H7 (cell line): ENCODE data around the gene EIF5A. TPM values are rescaled to one million over a fixed set of nuclear protein-coding genes. Genes with fewer than 3 reads are reported as not detected.
A peak's percentile ranks its signal among the peaks of the same experiment; 100 is the strongest.
"Not testable (repeated sequence)": the region's sequence is repeated elsewhere in the genome, so short reads cannot be mapped to it uniquely, and the experiment has no call there.

ENCODE experiments used
- DNase-seq: peaks from one replicate; pipeline ENCODE4 v3.0.0; 2012
- H3K27me3 ChIP-seq: 2 replicates; pipeline ENCODE4 v1.6.0; 2011; ENCODE audit warnings: mild to moderate bottlenecking, low read length; ENCODE audit not compliant: control insufficient read depth, insufficient read depth
- H3K36me3 ChIP-seq: replicated peaks from 2 replicates; pipeline ENCODE4 v1.5.1; 2011; ENCODE audit warnings: low read length; ENCODE audit not compliant: control insufficient read depth, insufficient read depth
- H3K4me3 ChIP-seq: 2 replicates; pipeline ENCODE4 v1.5.1; 2011; ENCODE audit warnings: low read depth, mild to moderate bottlenecking, control low read depth, low read length, moderate library complexity; ENCODE audit not compliant: insufficient read depth
- total RNA-seq: library from RNA; depleted of rRNA; stranded (reverse); fragments of >200 nt; shearing (Covaris generic); gene quantifications from 2 replicates; pipeline ENCODE4 v1.2.3, GENCODE V29; 2014

The EIF5A gene
- total RNA-seq, 1 experiment from 2014 or later: 1,116 TPM

DNA sequence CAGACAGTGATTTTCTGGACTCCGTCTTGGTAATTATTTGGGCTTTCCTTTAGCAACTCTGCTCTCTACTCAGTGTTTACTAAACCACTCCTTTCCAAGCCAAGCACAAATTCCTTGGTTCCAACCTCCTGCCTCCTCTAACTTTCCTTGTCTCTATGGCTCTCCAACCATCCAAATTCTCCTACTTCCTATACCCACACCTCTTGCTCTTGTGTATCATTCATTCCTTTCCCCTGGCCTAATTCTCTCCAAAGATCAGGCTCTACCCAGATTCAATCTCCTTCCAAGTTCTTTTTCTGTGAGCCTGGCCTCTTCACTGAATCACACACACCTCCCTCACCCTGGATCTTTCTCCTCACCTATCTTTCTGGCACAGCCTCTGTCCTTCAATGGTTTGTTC, 20.6 kb downstream of the EIF5A start:
- Histone ChIP-seq H3K36me3 (peaks cover 27% of the 10 kb centered on the region), H3K4me3 (no peak overlapping the region), H3K27me3 (no peaks in the 10 kb centered on the region)
- no peak for DNase-seq

GRCh38 chr17:7328840-7329373, 21.5 kb downstream of the EIF5A start, which contains the start of gene NEURL4:
Gene NEURL4 (minus strand): TSS chr17:7329335. CDS start chr17:7329312, 23 bp downstream.
- Histone ChIP-seq H3K27me3 (no peaks in the 10 kb centered on the region), H3K36me3 (peaks cover 19% of the 10 kb centered on the region), H3K4me3 (peak within 1 kb of the TSS; percentile 68)
- no peak for DNase-seq

- Histone ChIP-seq H3K4me3 (peak overlapping the region; percentile 68), H3K36me3 (peaks cover 16% of the 10 kb centered on the region), H3K27me3 (no peaks in the 10 kb centered on the region)
- peak; percentile 99 for DNase-seq
Measured at GRCh38 chr17:7329374-7329996, 22.1 kb downstream of the EIF5A start.

DNA sequence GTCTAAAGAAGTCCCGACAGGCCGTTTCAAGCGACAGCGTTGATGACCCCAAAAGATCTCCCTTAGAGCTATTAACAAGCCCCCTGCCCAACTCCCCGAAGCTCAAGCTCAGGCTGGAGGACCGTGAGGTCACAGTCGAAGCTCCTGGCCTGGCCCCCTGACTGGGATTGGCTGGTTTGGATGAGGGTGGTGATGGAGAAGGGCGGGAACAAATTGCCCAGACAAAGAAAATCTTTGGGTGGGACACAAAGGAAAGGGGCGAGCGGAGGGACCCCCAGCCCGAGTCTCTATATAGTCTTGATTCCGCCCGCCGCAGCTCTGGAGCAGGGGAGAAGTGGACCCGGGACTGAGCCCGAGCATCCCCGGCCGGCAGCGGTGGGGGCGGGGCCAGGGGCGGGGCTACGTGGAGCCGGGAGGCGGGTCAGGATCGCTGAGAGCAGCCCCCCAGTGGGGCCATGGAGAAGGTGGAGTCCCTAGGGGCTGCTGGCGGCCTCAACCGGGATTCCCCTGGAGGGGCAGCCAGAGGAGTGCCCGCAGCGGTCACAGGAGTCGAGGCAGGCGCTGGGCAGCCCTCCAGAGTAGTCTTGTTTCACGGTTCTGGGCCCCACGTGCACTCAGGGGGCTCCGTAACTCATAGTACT, 22.7 kb downstream of the EIF5A start:
- Histone ChIP-seq H3K4me3 (peak overlapping the region; percentile 68), H3K27me3 (no peaks in the 10 kb centered on the region), H3K36me3 (peaks cover 11% of the 10 kb centered on the region)
- peak; percentile 99 for DNase-seq

- DNase-seq: no peak
- H3K36me3 ChIP-seq: peaks cover 10% of the 10 kb centered on the region
- peak overlapping the region; percentile 68 for H3K4me3 ChIP-seq
- no peaks in the 10 kb centered on the region for H3K27me3 ChIP-seq
Measured at GRCh38 chr17:7330638-7331015, 23.2 kb downstream of the EIF5A start.

- Histone ChIP-seq H3K27me3 (no peaks in the 10 kb centered on the region), H3K36me3 (no peaks in the 10 kb centered on the region; the same call in 1 of the 2 replicates), H3K4me3 (no peak overlapping the region)
- DNase-seq: no peak
Measured at GRCh38 chr17:7332111-7332510, 24.7 kb downstream of the EIF5A start.

- DNase-seq, H3K27me3 ChIP-seq, H3K4me3 ChIP-seq: not testable (repeated sequence)
Measured at GRCh38 chr17:7332600-7333069, 25.2 kb downstream of the EIF5A start.

GRCh38 chr17:7334938-7335538, 27.6 kb downstream of the EIF5A start:
- Histone ChIP-seq H3K4me3 (no peak overlapping the region), H3K36me3 (no peaks in the 10 kb centered on the region), H3K27me3 (no peaks in the 10 kb centered on the region)
- DNase-seq: no peak

More at GRCh38 chr17:7332600-7333069, 25.2 kb downstream of the EIF5A start:
- H3K36me3 ChIP-seq: not testable (repeated sequence)

- H3K4me3 ChIP-seq, H3K36me3 ChIP-seq, DNase-seq: not testable (repeated sequence)
Measured at GRCh38 chr17:7335765-7336164, 28.3 kb downstream of the EIF5A start.

GRCh38 chr17:7336240-7337175, 29.1 kb downstream of the EIF5A start, which contains the start of gene ACAP1:
Gene ACAP1 (plus strand): TSS chr17:7336529. CDS start chr17:7336735, 206 bp downstream.
- peak; percentile 85 for DNase-seq
- Histone ChIP-seq H3K27me3 (no peaks in the 10 kb centered on the region), H3K4me3 (peak within 1 kb of the TSS; percentile 20), H3K36me3 (no peaks in the 10 kb centered on the region)

More at GRCh38 chr17:7335765-7336164, 28.3 kb downstream of the EIF5A start:
- not testable (repeated sequence) for H3K27me3 ChIP-seq

DNA sequence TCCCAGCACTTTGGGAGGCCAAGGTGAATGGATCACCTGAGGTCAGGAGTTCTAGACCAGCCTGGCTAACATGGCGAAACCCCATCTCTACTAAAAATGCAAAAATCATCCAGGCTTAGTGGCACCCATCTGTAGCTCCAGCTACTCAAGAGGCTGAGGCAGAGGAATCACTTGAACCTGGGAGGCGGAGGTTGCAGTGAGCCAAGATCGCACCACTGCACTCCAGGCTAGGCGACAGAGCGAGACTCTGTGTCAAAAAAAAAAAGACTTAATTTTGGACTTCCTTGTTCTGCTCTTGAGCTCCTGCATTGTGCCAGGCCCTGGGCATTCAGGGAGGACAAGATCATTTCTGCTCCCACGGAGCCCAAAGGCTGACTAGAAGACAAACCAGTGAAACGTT, 30.2 kb downstream of the EIF5A start:
- H3K36me3 ChIP-seq, H3K4me3 ChIP-seq, DNase-seq, H3K27me3 ChIP-seq: not testable (repeated sequence)

- H3K36me3 ChIP-seq: no peaks in the 10 kb centered on the region
Measured at GRCh38 chr17:7340179-7340578, 32.8 kb downstream of the EIF5A start.

DNA sequence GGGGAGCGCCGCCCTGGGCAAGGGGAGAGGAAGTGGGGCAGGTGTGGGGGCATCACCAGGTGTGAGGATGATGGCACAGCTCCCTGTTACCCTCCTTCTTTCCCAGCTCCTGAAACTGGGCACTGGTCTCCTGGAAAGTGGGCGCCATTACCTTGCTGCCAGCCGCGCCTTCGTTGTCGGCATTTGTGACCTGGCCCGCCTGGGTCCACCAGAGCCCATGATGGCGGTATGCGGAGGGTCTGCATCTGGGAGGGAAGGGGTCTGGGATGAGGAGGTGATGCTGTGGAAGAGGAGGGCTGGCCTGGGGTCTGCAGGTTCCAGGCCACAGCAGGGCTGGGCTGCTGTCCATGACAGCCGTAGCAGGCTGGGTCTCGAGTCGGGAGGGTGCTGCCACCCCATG, 34.4 kb downstream of the EIF5A start:
- Histone ChIP-seq H3K4me3 (no peak overlapping the region), H3K36me3 (no peaks in the 10 kb centered on the region; the same call in 1 of the 2 replicates), H3K27me3 (no peaks in the 10 kb centered on the region)
- DNase-seq: no peak

More at GRCh38 chr17:7340179-7340578, 32.8 kb downstream of the EIF5A start:
- DNase-seq: no peak
- Histone ChIP-seq H3K4me3 (no peak overlapping the region), H3K27me3 (no peaks in the 10 kb centered on the region)

- Histone ChIP-seq H3K27me3 (no peaks in the 10 kb centered on the region), H3K4me3 (no peak overlapping the region), H3K36me3 (no peaks in the 10 kb centered on the region; the same call in 1 of the 2 replicates)
- DNase-seq: no peak
Measured at GRCh38 chr17:7343250-7343649, 35.8 kb downstream of the EIF5A start.
